CD4-positive, alpha-beta memory T cell (primary cell): Measurements from ENCODE around the gene CPEB4. TPM values are rescaled to one million over a fixed set of nuclear protein-coding genes. Genes with fewer than 3 reads are reported as not detected.

ENCODE experiments used
- CTCF ChIA-PET: fragments of 350-600 bp; sonication (Branson Sonifier 250); formaldehyde crosslinking; loops from one replicate; lab custom pipeline; 2021; ENCODE audit warnings: inconsistent platforms; ENCODE audit not compliant: partially characterized antibody; lab: Charles Lee
- POLR2A ChIA-PET: fragments of 350-600 bp; sonication (Branson Sonifier 250); formaldehyde crosslinking; loops from one replicate; lab custom pipeline; 2021; ENCODE audit not compliant: partially characterized antibody; lab: Charles Lee
- DNase-seq, 5 donors: peaks; one replicate each; pipeline versions ENCODE4 v3.0.0 to v3.0.0-alpha.2; 2020 to 2022; ENCODE audit warnings: mixed read lengths in 1 of 5
- H3K27ac ChIP-seq: one replicate; pipeline ENCODE4 v1.7.0; 2013; ENCODE audit warnings: low read depth, low read length
- H3K27me3 ChIP-seq: 2 replicates; pipeline ENCODE4 v1.7.0; 2013; ENCODE audit warnings: mild to moderate bottlenecking, low read length, moderate library complexity; ENCODE audit not compliant: insufficient read depth
- H3K36me3 ChIP-seq: 2 replicates; pipeline ENCODE4 v1.7.0; 2013; ENCODE audit warnings: mild to moderate bottlenecking, low read length, moderate library complexity; ENCODE audit not compliant: insufficient read depth
- H3K4me1 ChIP-seq: 2 replicates; pipeline ENCODE4 v1.7.0; 2013; ENCODE audit warnings: mild to moderate bottlenecking, low read length, moderate library complexity; ENCODE audit not compliant: insufficient read depth
- H3K4me3 ChIP-seq, 2 donors: one replicate each; pipeline ENCODE4 v1.7.0; 2013; ENCODE audit warnings: low read length in 2 of 2, mild to moderate bottlenecking in 1 of 2
- H3K9me3 ChIP-seq, 2 donors: one replicate each; pipeline ENCODE4 v1.7.0; 2013; ENCODE audit warnings: low read length in 2 of 2, control low read depth in 1 of 2; ENCODE audit not compliant: control insufficient read depth in 1 of 2
- H3K27ac Mint-ChIP-seq, 7 donors: one replicate each; pipeline ENCODE4 v1.8.0; 2020 to 2021; ENCODE audit warnings: mixed read lengths in 7 of 7, mild to moderate bottlenecking in 6 of 7, inconsistent platforms in 3 of 7, moderate library complexity in 3 of 7
- H3K27me3 Mint-ChIP-seq, 2 donors: one replicate each; pipeline ENCODE4 v1.8.0; 2020 to 2021; ENCODE audit warnings: mixed read lengths in 2 of 2
- H3K36me3 Mint-ChIP-seq, 2 donors: one replicate each; pipeline ENCODE4 v1.8.0; 2020 to 2021; ENCODE audit warnings: mixed read lengths in 2 of 2, inconsistent platforms in 1 of 2, mild to moderate bottlenecking in 1 of 2
- H3K4me1 Mint-ChIP-seq, 4 donors: one replicate each; pipeline ENCODE4 v1.8.0; 2020 to 2021; ENCODE audit warnings: mixed read lengths in 4 of 4, mild to moderate bottlenecking in 1 of 4
- H3K4me3 Mint-ChIP-seq, 8 donors: one replicate each; pipeline ENCODE4 v1.8.0; 2020 to 2021; ENCODE audit warnings: mixed read lengths in 8 of 8, mild to moderate bottlenecking in 7 of 8, moderate library complexity in 6 of 8, inconsistent platforms in 3 of 8
- H3K9me3 Mint-ChIP-seq, 8 donors: one replicate each; pipeline ENCODE4 v1.8.0; 2020 to 2021; ENCODE audit warnings: mixed read lengths in 8 of 8, mild to moderate bottlenecking in 5 of 8, inconsistent platforms in 3 of 8, moderate library complexity in 1 of 8
- intact Hi-C: fragments of 100-400 bp; cut with micrococcal nuclease; formaldehyde crosslinking; loops from one replicate; pipeline ENCODE4 v1.15.1; 2023
- polyA plus RNA-seq, 2 donors: library from polyadenylated mRNA; unstranded; fragments of 300-500 nt; fragmentation: Illumina TruSeq; gene quantifications; one replicate each; pipeline ENCODE4 v1.2.3, GENCODE V29; 2021
- total RNA-seq, 2 experiments: library from RNA; stranded (reverse); gene quantifications; one replicate each; pipeline ENCODE4 v1.2.3, GENCODE V29; 2021

The CPEB4 gene
- total and polyA plus RNA-seq, 4 experiments from 2014 or later = 1.9 to 18.3 (median 11.6) TPM

GRCh38 chr5:173972607-173972924 lies 84.4 kb downstream of the CPEB4 start:
- Mint-ChIP-seq H3K27ac (no peak overlapping the region), H3K4me1 (peaks cover 5 to 11% (median 8%) of the 10 kb centered on the region in 4 donors)
- no peak for DNase-seq

GRCh38 chr5:173972925-173973615 lies 84.9 kb downstream of the CPEB4 start:
- no peaks in the 10 kb centered on the region for H3K9me3 ChIP-seq
- H3K27me3 ChIP-seq = no peaks in the 10 kb centered on the region
- no peaks in the 10 kb centered on the region for H3K9me3 Mint-ChIP-seq
- intact Hi-C loops = loop anchor here (1.0 to 2.0 kb wide), 3 partner anchors 54 to 679 kb away; no protein-coding TSS in a partner anchor
- H3K27ac ChIP-seq = no peak overlapping the region
- ChIA-PET CTCF (interaction anchor here (0.8 to 11.3 kb wide), 45 partner anchors 8 to 681 kb away, joined by 3 to 211 read pairs (median 4); partner anchors contain the start of genes BOD1 and CPEB4), POLR2A (interaction anchor here (1.4 to 1.7 kb wide), 3 partner anchors 354 to 358 kb away, joined by 4 to 12 read pairs (median 6); no protein-coding TSS in a partner anchor)
- H3K4me3 Mint-ChIP-seq = peak overlapping the region; percentile 66 to 81 (median 77)
- H3K27ac Mint-ChIP-seq = peak overlapping the region in 1 of 7 donors; percentile 14
- no peaks in the 10 kb centered on the region for H3K36me3 Mint-ChIP-seq
- no peaks in the 10 kb centered on the region for H3K36me3 ChIP-seq
- H3K4me1 ChIP-seq = peaks cover 12% of the 10 kb centered on the region
- DNase-seq = peak; percentile 64 to 73 (median 70)
- peak overlapping the region in 1 of 2 donors; percentile 61 for H3K4me3 ChIP-seq
- peaks cover 5 to 11% (median 8%) of the 10 kb centered on the region in 4 donors for H3K4me1 Mint-ChIP-seq
- peaks cover 10 to 12% of the 10 kb centered on the region in 2 donors for H3K27me3 Mint-ChIP-seq

More at GRCh38 chr5:173972607-173972924, 84.4 kb downstream of the CPEB4 start:
- CTCF ChIA-PET = interaction anchor here (0.8 to 11.3 kb wide), 36 partner anchors 9 to 680 kb away, joined by 3 to 211 read pairs (median 4); partner anchors contain the start of genes BOD1 and CPEB4
- Histone ChIP-seq H3K27me3 (no peaks in the 10 kb centered on the region), H3K4me1 (peaks cover 12% of the 10 kb centered on the region), H3K27ac (no peak overlapping the region), H3K36me3 (no peaks in the 10 kb centered on the region), H3K4me3 (no peak overlapping the region), H3K9me3 (no peaks in the 10 kb centered on the region)
- peaks cover 8% of the 10 kb centered on the region in 2 donors for H3K27me3 Mint-ChIP-seq
- POLR2A ChIA-PET = interaction anchor here (1.4 to 1.7 kb wide), 3 partner anchors 353 to 357 kb away, joined by 4 to 12 read pairs (median 6); no protein-coding TSS in a partner anchor
- H3K4me3 Mint-ChIP-seq = peak overlapping the region in 6 of 8 donors; percentile 18 to 81 (median 76)
- no peaks in the 10 kb centered on the region for H3K9me3 Mint-ChIP-seq
- H3K36me3 Mint-ChIP-seq = no peaks in the 10 kb centered on the region
- intact Hi-C loops = loop anchor here (2.0 kb wide), 1 partner anchor 54 kb away; no protein-coding TSS in a partner anchor

DNA sequence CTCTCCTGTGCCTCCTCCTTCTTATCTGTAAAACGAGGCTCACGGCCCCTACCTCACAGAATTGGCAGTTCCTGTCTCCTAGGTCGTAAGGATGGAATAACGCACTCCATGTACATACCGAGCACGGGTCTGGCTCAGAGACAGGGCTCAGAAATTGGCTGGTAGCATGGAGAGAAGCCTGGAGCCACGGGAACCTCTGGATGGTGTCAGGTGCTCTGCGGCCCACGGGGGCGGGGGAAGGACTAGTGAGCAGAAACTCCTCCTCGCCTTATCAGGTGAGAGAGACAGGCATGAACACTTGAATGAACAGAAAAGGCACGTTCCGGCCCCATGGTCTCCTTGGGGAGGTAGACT lies 85.4 kb downstream of the CPEB4 start:
- CTCF ChIA-PET = interaction anchor here (0.8 to 11.3 kb wide), 41 partner anchors 8 to 681 kb away, joined by 3 to 211 read pairs (median 4); partner anchors contain the start of genes BOD1 and CPEB4
- Mint-ChIP-seq H3K27me3 (peaks cover 10 to 15% of the 10 kb centered on the region in 2 donors), H3K27ac (no peak overlapping the region), H3K36me3 (no peaks in the 10 kb centered on the region), H3K4me1 (peaks cover 5 to 11% (median 8%) of the 10 kb centered on the region in 4 donors), H3K9me3 (no peaks in the 10 kb centered on the region), H3K4me3 (peak overlapping the region; percentile 66 to 81 (median 77))
- Histone ChIP-seq H3K27ac (no peak overlapping the region), H3K4me3 (peak overlapping the region in 1 of 2 donors; percentile 61), H3K9me3 (no peaks in the 10 kb centered on the region), H3K27me3 (no peaks in the 10 kb centered on the region), H3K4me1 (peaks cover 12% of the 10 kb centered on the region), H3K36me3 (no peaks in the 10 kb centered on the region)
- intact Hi-C loops = loop anchor here (1.0 to 2.0 kb wide), 3 partner anchors 55 to 679 kb away; no protein-coding TSS in a partner anchor
- DNase-seq = no peak
- POLR2A ChIA-PET = interaction anchor here (1.4 to 1.7 kb wide), 3 partner anchors 354 to 358 kb away, joined by 4 to 12 read pairs (median 6); no protein-coding TSS in a partner anchor

GRCh38 chr5:173974688-173975239 lies 86.6 kb downstream of the CPEB4 start:
- H3K36me3 ChIP-seq = no peaks in the 10 kb centered on the region
- no peak overlapping the region for H3K27ac ChIP-seq
- peaks cover 12 to 18% of the 10 kb centered on the region in 2 donors for H3K27me3 Mint-ChIP-seq
- no peaks in the 10 kb centered on the region for H3K27me3 ChIP-seq
- no peaks in the 10 kb centered on the region for H3K36me3 Mint-ChIP-seq
- H3K27ac Mint-ChIP-seq = no peak overlapping the region
- no peak for DNase-seq
- ChIA-PET CTCF (interaction anchor here (0.9 to 11.3 kb wide), 6 partner anchors 12 to 680 kb away, joined by 3 to 211 read pairs (median 4); partner anchors contain the start of gene BOD1), POLR2A (interaction anchor here (1.4 kb wide), 1 partner anchor 359 kb away, joined by 4 read pairs; no protein-coding TSS in a partner anchor)
- intact Hi-C loops = no loop called here
- H3K4me1 ChIP-seq = peaks cover 12% of the 10 kb centered on the region
- H3K9me3 ChIP-seq = no peaks in the 10 kb centered on the region
- H3K9me3 Mint-ChIP-seq = no peaks in the 10 kb centered on the region
- no peak overlapping the region for H3K4me3 ChIP-seq
- peaks cover 5 to 11% (median 8%) of the 10 kb centered on the region in 4 donors for H3K4me1 Mint-ChIP-seq
- no peak overlapping the region for H3K4me3 Mint-ChIP-seq

DNA sequence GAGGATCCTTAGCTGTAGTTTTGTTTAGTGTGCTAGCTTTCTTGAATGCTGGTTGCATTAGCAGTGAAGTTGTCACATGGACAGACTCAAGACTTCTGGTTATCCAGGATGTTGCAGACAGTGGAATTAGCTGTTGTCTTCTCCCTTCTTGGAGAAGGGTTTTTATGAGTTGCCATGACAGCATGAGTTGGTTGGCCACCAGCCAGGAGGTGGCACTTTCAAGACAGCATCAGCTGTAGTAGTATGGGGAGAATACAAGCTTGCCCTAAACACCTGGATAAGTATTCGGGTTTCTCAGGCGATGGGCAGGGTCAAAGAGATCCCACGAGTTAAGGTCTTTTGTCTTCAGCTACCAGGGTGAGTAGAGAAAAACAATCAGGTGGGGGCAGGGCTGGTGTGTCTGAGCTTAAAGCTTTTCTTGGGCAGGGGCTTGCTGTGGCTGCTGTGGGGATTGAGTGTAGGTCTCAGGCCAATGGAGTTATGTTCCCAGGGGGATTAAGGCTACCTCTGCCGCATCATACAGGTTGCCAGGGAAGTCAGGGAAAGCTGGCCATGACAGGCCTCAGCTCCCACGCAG lies 93.1 kb downstream of the CPEB4 start:
- intact Hi-C loops = no loop called here
- H3K4me1 Mint-ChIP-seq = no peaks in the 10 kb centered on the region
- POLR2A ChIA-PET = no interaction called here
- Histone ChIP-seq H3K4me3 (no peak overlapping the region), H3K4me1 (no peaks in the 10 kb centered on the region), H3K9me3 (no peaks in the 10 kb centered on the region), H3K36me3 (no peaks in the 10 kb centered on the region), H3K27ac (no peak overlapping the region), H3K27me3 (no peaks in the 10 kb centered on the region)
- H3K4me3 Mint-ChIP-seq = no peak overlapping the region
- CTCF ChIA-PET = interaction anchor here (1.1 kb wide), 1 partner anchor 8 kb away, joined by 5 read pairs; no protein-coding TSS in a partner anchor
- no peaks in the 10 kb centered on the region for H3K36me3 Mint-ChIP-seq
- DNase-seq = no peak
- peaks cover 30 to 42% of the 10 kb centered on the region in 2 donors for H3K27me3 Mint-ChIP-seq
- peaks cover 0 to 5% (median 2%) of the 10 kb centered on the region in 8 donors for H3K9me3 Mint-ChIP-seq
- peak overlapping the region in 1 of 7 donors; percentile 26 for H3K27ac Mint-ChIP-seq

DNA sequence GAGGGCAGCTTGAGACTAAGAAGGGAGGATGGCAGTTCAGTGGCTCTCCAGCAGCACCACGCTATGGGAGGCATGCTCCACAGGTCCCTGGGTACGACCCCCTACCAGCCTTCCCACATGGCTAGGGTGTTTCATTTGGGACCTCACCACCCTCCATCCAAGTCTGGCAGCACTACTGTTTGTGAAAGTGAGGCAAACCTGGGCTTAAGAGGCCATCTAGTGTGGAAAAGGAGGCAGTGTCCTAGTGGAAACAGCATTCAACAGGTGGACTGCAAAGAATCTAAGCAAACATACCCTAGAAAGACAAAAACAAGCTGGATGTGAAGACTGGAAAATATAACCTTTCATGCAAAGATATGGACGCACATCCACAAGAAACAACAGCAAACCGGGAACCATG lies 96.1 kb downstream of the CPEB4 start:
- Histone ChIP-seq H3K4me3 (no peak overlapping the region), H3K36me3 (no peaks in the 10 kb centered on the region), H3K4me1 (no peaks in the 10 kb centered on the region), H3K9me3 (no peaks in the 10 kb centered on the region), H3K27ac (no peak overlapping the region), H3K27me3 (no peaks in the 10 kb centered on the region)
- Mint-ChIP-seq H3K27ac (no peak overlapping the region), H3K4me3 (no peak overlapping the region), H3K27me3 (peaks cover 23 to 33% of the 10 kb centered on the region in 2 donors), H3K9me3 (peaks cover 0 to 5% (median 2%) of the 10 kb centered on the region in 8 donors), H3K4me1 (no peaks in the 10 kb centered on the region), H3K36me3 (no peaks in the 10 kb centered on the region)
- intact Hi-C loops = no loop called here
- no peak for DNase-seq
- CTCF ChIA-PET = interaction anchor here (1.1 to 1.7 kb wide), 2 partner anchors 11 to 369 kb away, joined by 4 read pairs; no protein-coding TSS in a partner anchor
- POLR2A ChIA-PET = no interaction called here
